ENCODE measurements around the gene RNF32.

GRCh38 chr7:156680281-156680680, 39.7 kb downstream of the RNF32 start:
- TF ChIP-seq POLR2A (IDR thresholded peaks at IDR 0.05; ENCODE audit: low read depth, low read length), result no peak
- TF ChIP-seq POLR2AphosphoS5 (IDR thresholded peaks at IDR 0.05; ENCODE audit: low read depth, low read length), result no peak

Measured in GM12891 (cell line).